SK-N-MC (cell line): ENCODE measurements around the gene CHN2.

Source experiments
- DNase-seq: peaks from one replicate; pipeline ENCODE4 v3.0.0-alpha.2; 2011; ENCODE audit warnings: low read depth, low spot score
- H3K27ac ChIP-seq: fragments of 200-600 bp; sonication (generic); 2 replicates; pipeline ENCODE4 v1.5.1; 2016; ENCODE audit warnings: mixed run types
- H3K36me3 ChIP-seq: fragments of 200-600 bp; sonication (generic); 2 replicates; pipeline ENCODE4 v1.6.1; 2017; ENCODE audit warnings: antibody characterized with exemption, low read length, mixed read lengths; ENCODE audit not compliant: insufficient read depth
- H3K4me3 ChIP-seq: fragments of 200-600 bp; sonication (generic); 2 replicates; pipeline ENCODE4 v1.5.1; 2016
- H3K9ac ChIP-seq: fragments of 200-600 bp; sonication (generic); 2 replicates; pipeline ENCODE4 v1.8.0; 2017; ENCODE audit warnings: mixed run types, mixed read lengths; ENCODE audit not compliant: insufficient read length
- H3K9me3 ChIP-seq: fragments of 200-600 bp; sonication (generic); 2 replicates; pipeline ENCODE4 v1.6.1; 2017; ENCODE audit warnings: low read depth, mild to moderate bottlenecking, antibody characterized with exemption, low read length, moderate library complexity, mixed read lengths
- EZH2 ChIP-seq: fragments of 200-600 bp; sonication (generic); IDR thresholded peaks from one replicate; pipeline ENCODE4 v1.6.1; 2017; ENCODE audit warnings: antibody characterized with exemption
- FOXP2 ChIP-seq: optimal IDR thresholded peaks from 2 replicates; pipeline ENCODE3; 2011; ENCODE audit warnings: mild to moderate bottlenecking, moderate library complexity; ENCODE audit not compliant: insufficient read depth; ENCODE audit errors: extremely low read length, control extremely low read depth
- POLR2AphosphoS5 ChIP-seq: IDR thresholded peaks from 2 replicates; pipeline ENCODE4 v1.6.1; 2012; ENCODE audit warnings: mild to moderate bottlenecking, low read depth, low read length, borderline replicate concordance

Gene CHN2

GRCh38 chr7:29370531-29371314 lies 176.1 kb downstream of the CHN2 start:
- Histone ChIP-seq H3K4me3 (no peak overlapping the region), H3K9ac (no peak overlapping the region), H3K36me3 (peaks cover 11% of the 10 kb centered on the region), H3K27ac (peak overlapping the region; percentile 97), H3K9me3 (no peaks in the 10 kb centered on the region)
- DNase-seq = no peak
- no peak for TF ChIP-seq FOXP2

- no peak overlapping the region for H3K4me3 ChIP-seq
- H3K27ac ChIP-seq = peak overlapping the region; percentile 97
- TF ChIP-seq FOXP2 (no peak), POLR2AphosphoS5 (no peak), EZH2 (no peak)
- no peaks in the 10 kb centered on the region for H3K9me3 ChIP-seq
- H3K36me3 ChIP-seq = peaks cover 11% of the 10 kb centered on the region
- DNase-seq = no peak
- no peak overlapping the region for H3K9ac ChIP-seq
These were observed 176.9 kb downstream of the CHN2 start for GRCh38 chr7:29371472-29371871.

GRCh38 chr7:29372351-29373090 lies 177.9 kb downstream of the CHN2 start:
- H3K36me3 ChIP-seq = peaks cover 11% of the 10 kb centered on the region
- H3K4me3 ChIP-seq = no peak overlapping the region
- DNase-seq = no peak
- no peaks in the 10 kb centered on the region for H3K9me3 ChIP-seq
- peak overlapping the region; percentile 97 for H3K27ac ChIP-seq
- TF ChIP-seq EZH2 = no peak
- TF ChIP-seq POLR2AphosphoS5 = no peak
- TF ChIP-seq FOXP2 = no peak
- no peak overlapping the region for H3K9ac ChIP-seq

- peak overlapping the region; percentile 70 for H3K9ac ChIP-seq
- TF ChIP-seq EZH2 (no peak), FOXP2 (peak; percentile 94), POLR2AphosphoS5 (peak; percentile 91; the same call in 1 of the 2 replicates)
- H3K36me3 ChIP-seq = peaks cover 16% of the 10 kb centered on the region
- peak; percentile 100 for DNase-seq
- H3K9me3 ChIP-seq = no peaks in the 10 kb centered on the region
- H3K27ac ChIP-seq = peak overlapping the region; percentile 99
- peak overlapping the region; percentile 48 for H3K4me3 ChIP-seq
These were observed 181.3 kb downstream of the CHN2 start for GRCh38 chr7:29375641-29376562.

- DNase-seq = no peak
- TF ChIP-seq EZH2 (no peak), FOXP2 (no peak), POLR2AphosphoS5 (no peak)
- H3K4me3 ChIP-seq = no peak overlapping the region
- H3K9me3 ChIP-seq = no peaks in the 10 kb centered on the region
- peak overlapping the region; percentile 99 for H3K27ac ChIP-seq
- H3K36me3 ChIP-seq = peaks cover 8% of the 10 kb centered on the region; the same call in 1 of the 2 replicates
- no peak overlapping the region for H3K9ac ChIP-seq
These were observed 183.1 kb downstream of the CHN2 start for GRCh38 chr7:29377718-29378117.

GRCh38 chr7:29379551-29379950 lies 185.0 kb downstream of the CHN2 start:
- H3K9me3 ChIP-seq = no peaks in the 10 kb centered on the region
- TF ChIP-seq FOXP2 (no peak), EZH2 (no peak), POLR2AphosphoS5 (no peak)
- DNase-seq = no peak
- H3K9ac ChIP-seq = no peak overlapping the region
- H3K4me3 ChIP-seq = no peak overlapping the region
- peaks cover 8% of the 10 kb centered on the region; the same call in 1 of the 2 replicates for H3K36me3 ChIP-seq
- H3K27ac ChIP-seq = peak overlapping the region; percentile 68; the same call in 1 of the 2 replicates

- TF ChIP-seq POLR2AphosphoS5 (no peak), FOXP2 (no peak), EZH2 (no peak)
- Histone ChIP-seq H3K9me3 (no peaks in the 10 kb centered on the region), H3K4me3 (no peak overlapping the region), H3K9ac (no peak overlapping the region), H3K36me3 (0 out of 2 replicates have a peak, but pooled peaks cover 5% of the 10 kb centered on the region), H3K27ac (no peak overlapping the region)
- DNase-seq = no peak
These were observed 186.9 kb downstream of the CHN2 start for GRCh38 chr7:29381206-29382094.

- no peaks in the 10 kb centered on the region for H3K9me3 ChIP-seq
- TF ChIP-seq POLR2AphosphoS5 = no peak
- no peak for TF ChIP-seq FOXP2
- TF ChIP-seq EZH2 = no peak
- no peak overlapping the region for H3K4me3 ChIP-seq
- no peaks in the 10 kb centered on the region for H3K36me3 ChIP-seq
- no peak overlapping the region for H3K27ac ChIP-seq
- H3K9ac ChIP-seq = no peak overlapping the region
- DNase-seq = no peak
These were observed 189.7 kb downstream of the CHN2 start for GRCh38 chr7:29384277-29384676.
